Lower lobe of right lung (tissue), 2 donors: ENCODE measurements around the gene FRMD4B. TPM values are rescaled to one million over a fixed set of nuclear protein-coding genes. Genes with fewer than 3 reads are reported as not detected.

ENCODE experiments used
- ATAC-seq, 2 donors: fragments of 200-7000 bp; cut with Tn5 transposase; one replicate each; pipeline ENCODE4 v1.9.1; 2020 to 2022; ENCODE audit warnings: mild to moderate bottlenecking in 2 of 2, moderate library complexity in 2 of 2
- DNase-seq: peaks from one replicate; pipeline ENCODE4 v3.0.0-alpha.2; 2020
- H3K27ac ChIP-seq: fragments of 200-600 bp; one replicate; pipeline ENCODE4 v1.8.0; 2022
- H3K27me3 ChIP-seq: fragments of 200-600 bp; one replicate; pipeline ENCODE4 v1.8.0; 2022; ENCODE audit warnings: low read depth
- H3K36me3 ChIP-seq: fragments of 200-600 bp; one replicate; pipeline ENCODE4 v1.8.0; 2022; ENCODE audit warnings: mild to moderate bottlenecking
- H3K4me1 ChIP-seq: fragments of 200-600 bp; one replicate; pipeline ENCODE4 v1.8.0; 2022
- H3K4me3 ChIP-seq: fragments of 200-600 bp; one replicate; pipeline ENCODE4 v1.8.0; 2022; ENCODE audit warnings: mild to moderate bottlenecking
- H3K9me3 ChIP-seq: fragments of 200-600 bp; one replicate; pipeline ENCODE4 v1.8.0; 2022
- intact Hi-C: fragments of 100-400 bp; cut with DNase I; formaldehyde crosslinking; loops from one replicate; pipeline ENCODE4 v1.11.0; 2022
- total RNA-seq: library from RNA; stranded (reverse); fragmentation: NEBNext Ultra II Directional; extraction: Animal tissue kit (Norgen Biotek cat#: 25700); gene quantifications from one replicate; pipeline ENCODE4 v1.2.1, GENCODE V29; 2021
- TF ChIP-seq, protein P1 (sequence below): fragments of 200-600 bp; IDR thresholded peaks from one replicate; pipeline ENCODE4 v1.8.0; 2022; ENCODE audit warnings: antibody characterized with exemption, mild to moderate bottlenecking
- donor health status: DM: no; HTN: yes; CAD: no; lungs with severe emphysema.

The FRMD4B gene
- total RNA-seq, 1 donor from 2014 or later = 62.4 TPM

DNA sequence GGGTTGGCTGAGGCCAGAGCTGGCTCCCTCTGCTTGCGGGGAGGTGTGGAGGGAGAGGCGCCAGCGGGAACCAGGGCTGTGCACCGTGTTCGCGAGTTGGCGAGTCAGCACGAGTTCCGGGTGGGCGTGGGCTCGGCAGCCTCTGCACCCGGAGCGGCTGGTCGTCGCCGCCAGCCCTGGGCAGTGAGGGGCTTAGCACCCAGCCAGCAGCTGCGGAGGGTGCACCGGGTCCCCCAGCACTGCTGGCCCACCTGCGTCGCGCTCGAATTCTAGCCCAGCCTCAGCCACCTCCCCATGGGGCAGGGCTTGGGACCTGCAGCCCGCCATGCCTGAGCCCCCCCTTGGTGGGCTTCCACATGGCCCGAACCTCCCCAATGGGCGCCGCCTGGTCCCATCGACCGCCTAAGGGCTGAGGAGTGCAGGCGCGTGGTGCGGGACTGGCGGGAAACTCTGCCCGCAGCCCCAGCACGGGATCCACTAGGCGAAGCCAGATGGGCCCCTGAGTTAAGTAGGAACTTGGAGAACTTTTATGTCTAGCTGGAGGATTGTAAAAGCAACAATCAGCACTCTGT is 125.6 kb downstream of the FRMD4B start:
- no peaks in the 10 kb centered on the region for H3K4me1 ChIP-seq
- DNase-seq = no peak
- intact Hi-C loops = no loop called here

DNA sequence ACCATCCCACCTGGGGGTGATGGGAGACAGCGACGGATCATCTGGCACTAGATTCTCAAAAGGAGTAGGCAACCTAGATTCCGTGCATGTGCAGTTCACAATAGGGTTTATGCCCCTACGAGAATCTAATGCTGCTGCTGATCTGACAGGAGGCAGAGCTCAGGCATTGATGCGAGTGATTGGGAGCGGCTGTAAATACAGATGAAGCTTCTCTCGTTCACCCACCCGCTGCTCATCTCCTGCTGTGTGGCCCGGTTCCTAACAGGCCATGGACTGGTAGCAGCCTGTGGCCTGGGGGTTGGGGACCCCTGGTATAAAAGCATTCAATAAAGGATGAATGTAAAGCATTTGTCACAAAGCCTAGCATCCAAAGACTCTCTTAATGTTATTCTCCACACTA is 126.8 kb downstream of the FRMD4B start:
- Histone ChIP-seq H3K4me1 (no peaks in the 10 kb centered on the region), H3K36me3 (peaks cover 10% of the 10 kb centered on the region), H3K4me3 (no peak overlapping the region), H3K27me3 (no peaks in the 10 kb centered on the region), H3K27ac (no peak overlapping the region), H3K9me3 (no peaks in the 10 kb centered on the region)
- no peak for ATAC-seq
- DNase-seq = no peak
- intact Hi-C loops = no loop called here
- TF ChIP-seq, protein P1, sequence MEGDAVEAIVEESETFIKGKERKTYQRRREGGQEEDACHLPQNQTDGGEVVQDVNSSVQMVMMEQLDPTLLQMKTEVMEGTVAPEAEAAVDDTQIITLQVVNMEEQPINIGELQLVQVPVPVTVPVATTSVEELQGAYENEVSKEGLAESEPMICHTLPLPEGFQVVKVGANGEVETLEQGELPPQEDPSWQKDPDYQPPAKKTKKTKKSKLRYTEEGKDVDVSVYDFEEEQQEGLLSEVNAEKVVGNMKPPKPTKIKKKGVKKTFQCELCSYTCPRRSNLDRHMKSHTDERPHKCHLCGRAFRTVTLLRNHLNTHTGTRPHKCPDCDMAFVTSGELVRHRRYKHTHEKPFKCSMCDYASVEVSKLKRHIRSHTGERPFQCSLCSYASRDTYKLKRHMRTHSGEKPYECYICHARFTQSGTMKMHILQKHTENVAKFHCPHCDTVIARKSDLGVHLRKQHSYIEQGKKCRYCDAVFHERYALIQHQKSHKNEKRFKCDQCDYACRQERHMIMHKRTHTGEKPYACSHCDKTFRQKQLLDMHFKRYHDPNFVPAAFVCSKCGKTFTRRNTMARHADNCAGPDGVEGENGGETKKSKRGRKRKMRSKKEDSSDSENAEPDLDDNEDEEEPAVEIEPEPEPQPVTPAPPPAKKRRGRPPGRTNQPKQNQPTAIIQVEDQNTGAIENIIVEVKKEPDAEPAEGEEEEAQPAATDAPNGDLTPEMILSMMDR = no peak

More for the DNA sequence above, 125.6 kb downstream of the FRMD4B start:
- ATAC-seq = peak in 1 of 2 donors; percentile 29
- Histone ChIP-seq H3K27ac (no peak overlapping the region), H3K9me3 (no peaks in the 10 kb centered on the region), H3K27me3 (no peaks in the 10 kb centered on the region), H3K36me3 (peaks cover 10% of the 10 kb centered on the region), H3K4me3 (no peak overlapping the region)
- TF ChIP-seq, protein P1 = no peak

DNA sequence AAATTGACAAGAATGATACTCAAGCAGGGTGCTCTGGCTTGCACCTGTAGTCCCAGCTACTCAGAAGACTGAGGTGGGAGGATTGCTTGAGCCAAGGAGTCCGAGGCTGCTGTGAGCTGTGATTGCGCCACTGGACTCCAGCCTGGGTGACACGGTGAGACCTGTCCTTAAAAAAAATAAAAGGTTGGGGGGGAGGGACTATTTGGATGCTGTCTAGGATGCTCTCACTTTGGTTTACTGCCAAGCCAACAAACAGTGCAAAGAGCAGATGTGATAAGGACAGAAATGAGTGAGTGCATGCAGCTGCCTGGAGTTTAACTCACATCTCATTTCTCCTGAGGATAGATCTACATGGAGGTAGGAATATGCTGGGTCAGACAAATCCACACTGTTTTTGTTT is 130.0 kb downstream of the FRMD4B start:
- DNase-seq (no peak), ATAC-seq (no peak)
- no peaks in the 10 kb centered on the region for H3K27me3 ChIP-seq
- H3K9me3 ChIP-seq = no peaks in the 10 kb centered on the region
- no peak overlapping the region for H3K27ac ChIP-seq
- H3K4me1 ChIP-seq = no peaks in the 10 kb centered on the region
- TF ChIP-seq, protein P1 = no peak
- intact Hi-C loops = no loop called here
- H3K36me3 ChIP-seq = peaks cover 10% of the 10 kb centered on the region
- H3K4me3 ChIP-seq = no peak overlapping the region

DNA sequence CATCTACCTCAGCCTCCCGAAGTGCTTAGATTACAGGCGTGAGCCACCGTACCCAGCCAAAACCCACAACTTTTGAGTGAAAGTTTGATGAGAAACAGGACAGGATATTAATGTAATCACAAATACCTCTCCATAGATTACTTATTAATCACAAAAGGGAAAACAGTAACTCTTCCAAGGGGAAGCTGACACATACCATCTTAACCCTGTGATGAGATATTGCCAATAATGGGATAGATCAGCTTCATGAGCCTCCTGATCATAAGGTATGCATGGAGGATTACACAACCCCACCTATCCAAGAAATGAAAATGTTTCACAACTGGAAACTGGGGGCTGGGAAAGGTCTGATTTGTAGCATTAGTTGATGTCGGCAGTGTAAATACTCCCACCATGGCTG is 131.5 kb downstream of the FRMD4B start:
- H3K27ac ChIP-seq = no peak overlapping the region
- H3K4me1 ChIP-seq = peaks cover 5% of the 10 kb centered on the region
- TF ChIP-seq, protein P1 = no peak
- intact Hi-C loops = no loop called here
- no peak for DNase-seq
- peaks cover 4% of the 10 kb centered on the region for H3K36me3 ChIP-seq
- H3K4me3 ChIP-seq = no peak overlapping the region
- ATAC-seq = no peak
- no peaks in the 10 kb centered on the region for H3K27me3 ChIP-seq
- H3K9me3 ChIP-seq = no peaks in the 10 kb centered on the region

DNA sequence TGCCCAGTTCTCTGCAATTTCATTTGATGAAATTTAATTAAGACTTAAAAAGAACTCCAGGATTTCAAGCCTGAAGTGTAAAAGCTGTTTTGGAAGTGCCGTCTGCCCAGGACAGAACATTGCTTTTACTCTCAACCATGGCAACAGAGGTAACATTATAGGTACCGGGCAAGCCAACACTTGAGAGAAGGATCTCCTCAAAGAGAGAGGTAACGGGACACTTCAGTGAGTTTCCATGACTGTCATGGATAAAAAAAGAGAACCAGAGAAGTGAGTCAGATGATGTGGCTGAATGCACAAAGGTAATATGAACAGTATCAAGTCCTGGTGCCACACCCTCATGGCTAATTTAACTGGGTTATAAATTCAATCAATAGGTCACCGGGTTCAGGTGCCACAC is 133.3 kb downstream of the FRMD4B start:
- no peak for DNase-seq
- Histone ChIP-seq H3K9me3 (no peaks in the 10 kb centered on the region), H3K36me3 (peaks cover 10% of the 10 kb centered on the region), H3K4me1 (peaks cover 11% of the 10 kb centered on the region), H3K27ac (peak overlapping the region; percentile 46), H3K4me3 (no peak overlapping the region), H3K27me3 (no peaks in the 10 kb centered on the region)
- TF ChIP-seq, protein P1 = no peak
- peak; percentile 51 to 68 for ATAC-seq
- intact Hi-C loops = no loop called here
